GM12892 (cell line): Measurements from ENCODE around the gene NAB1.

Experiments
- POLR2A ChIP-seq: IDR thresholded peaks from 2 replicates; pipeline ENCODE4 v1.6.1; 2011; ENCODE audit warnings: low read depth, low read length, control low read depth
- TAF1 ChIP-seq: IDR thresholded peaks from 2 replicates; pipeline ENCODE4 v1.6.1; 2011; ENCODE audit warnings: low read depth, mild to moderate bottlenecking, control low read depth, low read length, borderline replicate concordance

GRCh38 chr2:190711069-190711468 lies 62.2 kb downstream of the NAB1 start:
- TF ChIP-seq TAF1: no peak
- no peak for TF ChIP-seq POLR2A
